Natural killer cell (primary cell): ENCODE measurements around the gene RGS3. TPM values are rescaled to one million over a fixed set of nuclear protein-coding genes. Genes with fewer than 3 reads are reported as not detected.

Experiments
- ATAC-seq, 3 donors: fragments of 150-1000 bp in 2 of 3; fragments of 200-7000 bp in 1 of 3; cut with Tn5 transposase; 1 replicate in 1 of 3; 2 replicates in 2 of 3; pipeline ENCODE4 v1.10.0; 2021; ENCODE audit warnings: mild to moderate bottlenecking in 2 of 3, moderate library complexity in 2 of 3
- DNase-seq, 2 donors: peaks; one replicate each; pipeline versions ENCODE4 v3.0.0 to v3.0.0-alpha.2; 2013 to 2021; ENCODE audit warnings: mixed read lengths in 1 of 2
- H3K27ac ChIP-seq: one replicate; pipeline ENCODE4 v1.5.1; 2013; ENCODE audit warnings: mild to moderate bottlenecking, low read length
- H3K27me3 ChIP-seq: one replicate; pipeline ENCODE4 v1.6.1; 2013; ENCODE audit warnings: low read length; ENCODE audit not compliant: control insufficient read depth, insufficient read depth
- H3K36me3 ChIP-seq: one replicate; pipeline ENCODE4 v1.6.1; 2013; ENCODE audit warnings: low read length; ENCODE audit not compliant: control insufficient read depth, insufficient read depth
- H3K4me1 ChIP-seq: one replicate; pipeline ENCODE4 v1.6.1; 2013; ENCODE audit warnings: low read length; ENCODE audit not compliant: control insufficient read depth, insufficient read depth
- H3K4me3 ChIP-seq: one replicate; pipeline ENCODE4 v1.5.1; 2013; ENCODE audit warnings: low read length
- H3K9me3 ChIP-seq: one replicate; pipeline ENCODE4 v1.6.1; 2013; ENCODE audit warnings: low read length; ENCODE audit not compliant: control insufficient read depth, insufficient read depth
- H3K27ac Mint-ChIP-seq, 2 donors: one replicate each; pipeline ENCODE4 v1.8.0; 2022; ENCODE audit warnings: mild to moderate bottlenecking in 2 of 2, mixed read lengths in 2 of 2, moderate library complexity in 1 of 2
- H3K27me3 Mint-ChIP-seq, 2 donors: one replicate each; pipeline ENCODE4 v1.8.0; 2022; ENCODE audit warnings: low read depth in 2 of 2, mixed read lengths in 2 of 2
- H3K36me3 Mint-ChIP-seq: one replicate; pipeline ENCODE4 v1.8.0; 2022; ENCODE audit warnings: mixed read lengths
- H3K4me1 Mint-ChIP-seq, 2 donors: one replicate each; pipeline ENCODE4 v1.8.0; 2022; ENCODE audit warnings: mixed read lengths in 2 of 2
- H3K4me3 Mint-ChIP-seq: one replicate; pipeline ENCODE4 v1.8.0; 2022; ENCODE audit warnings: mild to moderate bottlenecking, moderate library complexity, mixed read lengths
- H3K9me3 Mint-ChIP-seq, 2 donors: one replicate each; pipeline ENCODE4 v1.8.0; 2022; ENCODE audit warnings: mixed read lengths in 2 of 2
- CTCF ChIP-seq: fragments of 200-600 bp; IDR thresholded peaks from one replicate; pipeline ENCODE4 v1.8.0; 2022; ENCODE audit warnings: antibody characterized with exemption
- WGBS: methylation state at CpG from one replicate; pipeline ENCODE4 v1.1.7; 2013; ENCODE audit warnings: missing lambda C conversion rate; ENCODE audit not compliant: insufficient coverage; 5-methylcytosine and 5-hydroxymethylcytosine counted together
- intact Hi-C: fragments of 100-400 bp; cut with micrococcal nuclease; formaldehyde crosslinking; loops from one replicate; pipeline ENCODE4 v1.14.2; 2022
- total RNA-seq, 4 donors: library from RNA; stranded (reverse); fragments of 120-200 nt in 1 of 4; gene quantifications; one replicate each; pipeline versions ENCODE4 v1.2.3 to v1.2.4, GENCODE V29; 2013 to 2022

The RGS3 gene
- total RNA-seq, 3 donors from 2014 or later (not counting 1 experiment from before 2014, with no cell fraction given) = 148 to 269 (median 190) TPM

DNA sequence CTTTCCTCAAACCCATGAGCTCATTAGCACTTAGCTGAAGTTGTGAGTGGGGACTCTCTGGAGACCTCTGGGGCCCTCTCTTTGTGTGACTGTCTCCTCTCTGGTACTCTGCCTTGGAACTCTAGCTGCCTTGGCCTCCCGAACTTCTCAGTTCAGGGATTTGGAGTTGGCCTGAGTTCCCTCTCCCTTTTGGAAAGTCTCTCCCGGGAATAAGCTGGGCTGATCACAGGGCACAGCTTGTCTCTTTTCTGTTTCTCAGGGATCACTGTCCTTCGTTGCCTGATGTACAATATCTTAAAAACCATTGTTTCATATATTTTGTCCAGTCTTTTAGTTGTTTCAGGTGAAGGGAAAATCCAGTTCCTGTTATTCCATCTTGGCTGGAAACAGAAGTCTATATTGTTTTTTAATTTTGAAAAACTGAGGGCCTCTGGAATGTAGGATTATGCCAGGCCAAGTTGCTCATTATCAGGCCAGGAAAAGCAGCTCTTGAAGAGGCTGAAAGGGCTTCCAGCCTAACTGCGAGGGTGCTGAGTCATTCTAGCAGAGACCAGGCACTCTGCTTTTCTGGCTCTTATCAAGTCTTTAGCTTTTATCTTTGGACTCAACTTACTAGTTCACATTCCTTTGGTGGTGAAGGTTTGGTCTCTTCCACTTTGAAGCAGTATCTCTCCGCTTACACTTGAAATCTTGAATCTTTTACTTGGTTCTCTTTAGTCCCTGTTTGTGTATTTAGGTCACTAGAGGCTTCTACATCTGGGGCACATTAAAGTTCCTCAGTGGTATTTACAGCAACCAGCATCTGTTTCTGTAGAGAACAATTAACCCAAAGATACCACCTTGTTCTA, 8.4 kb upstream of the RGS3 start:
- ATAC-seq = no peak

DNA sequence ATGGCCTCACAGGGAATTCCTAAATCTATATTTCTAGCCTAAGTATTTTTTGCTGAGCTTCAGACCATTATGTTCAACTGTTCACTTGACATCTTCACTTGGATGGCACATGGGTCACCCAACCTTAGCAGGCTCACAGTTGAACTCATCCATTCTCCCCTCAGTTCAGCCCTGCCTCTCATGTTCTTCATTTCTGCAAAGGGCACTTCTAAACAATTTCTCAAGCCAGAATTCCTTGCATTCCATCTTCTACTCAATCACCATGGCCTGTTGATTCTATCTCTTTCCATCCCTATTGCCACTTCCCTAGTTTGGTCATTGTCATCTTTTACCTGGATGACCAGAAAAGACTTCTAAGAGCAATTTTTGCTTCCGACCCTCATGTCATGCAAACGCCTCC, 7.3 kb upstream of the RGS3 start:
- H3K4me3 Mint-ChIP-seq = no peak overlapping the region
- no peaks in the 10 kb centered on the region for H3K27me3 Mint-ChIP-seq
- 100% methylated on average over 2 of the region's 2 CpGs for WGBS
- intact Hi-C loops = no loop called here
- H3K27ac Mint-ChIP-seq = peak overlapping the region in 1 of 2 donors; percentile 8
- no peaks in the 10 kb centered on the region for H3K36me3 Mint-ChIP-seq
- peaks cover 0 to 6% of the 10 kb centered on the region in 2 donors for H3K4me1 Mint-ChIP-seq
- DNase-seq = no peak
- H3K36me3 ChIP-seq = no peaks in the 10 kb centered on the region
- H3K27me3 ChIP-seq = no peaks in the 10 kb centered on the region
- no peaks in the 10 kb centered on the region for H3K4me1 ChIP-seq
- ATAC-seq = no peak
- no peak for TF ChIP-seq CTCF
- H3K9me3 ChIP-seq = no peaks in the 10 kb centered on the region
- no peak overlapping the region for H3K4me3 ChIP-seq
- H3K27ac ChIP-seq = no peak overlapping the region
- H3K9me3 Mint-ChIP-seq = no peaks in the 10 kb centered on the region

More for the DNA sequence above, 8.4 kb upstream of the RGS3 start:
- no peak for DNase-seq
- no peaks in the 10 kb centered on the region for H3K27me3 Mint-ChIP-seq
- Histone ChIP-seq H3K4me1 (no peaks in the 10 kb centered on the region), H3K4me3 (no peak overlapping the region), H3K36me3 (no peaks in the 10 kb centered on the region), H3K9me3 (no peaks in the 10 kb centered on the region), H3K27ac (no peak overlapping the region), H3K27me3 (no peaks in the 10 kb centered on the region)
- no peaks in the 10 kb centered on the region for H3K9me3 Mint-ChIP-seq
- WGBS = 82% methylated on average over 5 of the region's 5 CpGs
- peak overlapping the region in 1 of 2 donors; percentile 37 for H3K27ac Mint-ChIP-seq
- intact Hi-C loops = no loop called here
- H3K4me3 Mint-ChIP-seq = no peak overlapping the region
- TF ChIP-seq CTCF = no peak
- peaks cover 0 to 6% of the 10 kb centered on the region in 2 donors for H3K4me1 Mint-ChIP-seq
- no peaks in the 10 kb centered on the region for H3K36me3 Mint-ChIP-seq

DNA sequence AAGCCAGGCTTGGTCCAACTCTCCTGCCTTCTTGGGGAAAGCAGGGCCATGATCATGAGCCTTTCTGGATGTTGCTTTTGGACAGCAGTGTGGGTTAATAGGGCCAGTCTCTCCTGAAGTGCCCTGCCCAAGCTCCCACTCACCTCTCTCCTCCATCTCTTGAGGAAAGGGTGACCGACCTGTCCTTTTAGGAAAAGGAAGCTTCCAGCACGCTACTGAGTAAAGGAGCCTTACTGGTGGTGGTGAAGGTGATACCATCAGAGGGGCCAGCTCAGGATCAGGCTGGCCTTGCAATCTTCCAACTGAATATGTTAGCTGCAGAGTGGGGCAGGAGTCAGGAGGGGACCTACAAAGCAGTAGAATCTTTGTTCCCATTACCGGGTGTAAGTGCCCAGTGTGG, 2.2 kb upstream of the RGS3 start:
- Histone ChIP-seq H3K4me1 (no peaks in the 10 kb centered on the region), H3K9me3 (no peaks in the 10 kb centered on the region), H3K27me3 (no peaks in the 10 kb centered on the region), H3K36me3 (no peaks in the 10 kb centered on the region), H3K27ac (no peak overlapping the region), H3K4me3 (no peak overlapping the region)
- intact Hi-C loops = no loop called here
- Mint-ChIP-seq H3K36me3 (no peaks in the 10 kb centered on the region), H3K4me1 (no peaks in the 10 kb centered on the region), H3K27me3 (no peaks in the 10 kb centered on the region), H3K4me3 (no peak overlapping the region), H3K9me3 (no peaks in the 10 kb centered on the region), H3K27ac (no peak overlapping the region)
- ATAC-seq (no peak), DNase-seq (no peak)
- 94% methylated on average over 3 of the region's 3 CpGs for WGBS
- TF ChIP-seq CTCF = no peak
